ENCODE results near the gene SLC25A12.

Gene SLC25A12

GRCh38 chr2:171745806-171746205, 148.2 kb downstream of the SLC25A12 start:
- H3K4me3 ChIP-seq (ENCODE audit: low read length) = no peak overlapping the region
- TF ChIP-seq CTCF (conservative IDR thresholded peaks at IDR 0.05; ENCODE audit: low read length) = no peak
- DNase-seq (ENCODE audit: low read depth) = no peak

DNA sequence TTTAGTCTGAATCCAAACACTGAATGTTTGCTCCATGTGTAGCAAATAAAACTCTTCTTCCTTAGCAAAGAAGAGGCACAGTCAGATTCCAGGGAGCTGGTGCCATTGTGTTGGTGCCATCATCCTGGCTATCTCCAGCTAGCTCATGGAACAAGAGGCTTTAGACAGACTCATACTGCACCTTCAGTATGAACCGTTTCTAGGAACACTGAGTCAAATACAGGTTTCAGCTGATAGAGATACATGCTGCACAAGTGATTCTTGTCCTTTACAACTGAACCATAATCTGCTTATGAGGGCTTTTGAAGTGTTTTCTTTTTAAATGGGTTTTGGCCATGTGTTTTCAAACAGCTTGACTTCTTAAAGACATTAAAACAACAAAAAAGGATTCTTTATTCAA, 148.9 kb downstream of the SLC25A12 start:
- no peak overlapping the region for H3K4me3 ChIP-seq (ENCODE audit: low read length)
- no peak for TF ChIP-seq CTCF (conservative IDR thresholded peaks at IDR 0.05; ENCODE audit: low read length)
- DNase-seq (ENCODE audit: low read depth) = no peak

GRCh38 chr2:171742760-171743159, 151.3 kb downstream of the SLC25A12 start:
- TF ChIP-seq CTCF (conservative IDR thresholded peaks at IDR 0.05; ENCODE audit: low read length) = no peak

DNA sequence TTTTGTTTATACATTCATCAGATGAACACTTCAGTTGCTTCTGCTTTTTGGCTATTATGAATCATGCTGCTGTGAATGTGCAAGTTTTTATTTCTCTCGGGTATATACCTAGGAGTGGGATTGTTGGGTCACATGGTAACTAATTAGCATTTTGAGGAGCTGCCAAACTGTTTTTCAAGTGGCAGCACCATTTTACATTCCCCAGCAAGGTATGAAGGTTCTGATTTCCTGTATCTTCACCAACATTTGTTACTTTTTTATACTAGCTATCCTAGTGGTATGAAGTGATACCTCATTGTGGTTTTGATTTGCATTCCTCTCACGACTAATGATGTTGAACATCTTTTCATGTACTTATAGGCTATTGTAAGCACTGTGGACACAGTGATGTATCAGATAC, 152.9 kb downstream of the SLC25A12 start:
- no peak overlapping the region for H3K4me3 ChIP-seq (ENCODE audit: low read length)
- DNase-seq (ENCODE audit: low read depth) = peak; percentile 52
- no peak for TF ChIP-seq CTCF (conservative IDR thresholded peaks at IDR 0.05; ENCODE audit: low read length)

More at GRCh38 chr2:171742760-171743159, 151.3 kb downstream of the SLC25A12 start:
- no peak for DNase-seq (ENCODE audit: low read depth)
- no peak overlapping the region for H3K4me3 ChIP-seq (ENCODE audit: low read length)

DNA sequence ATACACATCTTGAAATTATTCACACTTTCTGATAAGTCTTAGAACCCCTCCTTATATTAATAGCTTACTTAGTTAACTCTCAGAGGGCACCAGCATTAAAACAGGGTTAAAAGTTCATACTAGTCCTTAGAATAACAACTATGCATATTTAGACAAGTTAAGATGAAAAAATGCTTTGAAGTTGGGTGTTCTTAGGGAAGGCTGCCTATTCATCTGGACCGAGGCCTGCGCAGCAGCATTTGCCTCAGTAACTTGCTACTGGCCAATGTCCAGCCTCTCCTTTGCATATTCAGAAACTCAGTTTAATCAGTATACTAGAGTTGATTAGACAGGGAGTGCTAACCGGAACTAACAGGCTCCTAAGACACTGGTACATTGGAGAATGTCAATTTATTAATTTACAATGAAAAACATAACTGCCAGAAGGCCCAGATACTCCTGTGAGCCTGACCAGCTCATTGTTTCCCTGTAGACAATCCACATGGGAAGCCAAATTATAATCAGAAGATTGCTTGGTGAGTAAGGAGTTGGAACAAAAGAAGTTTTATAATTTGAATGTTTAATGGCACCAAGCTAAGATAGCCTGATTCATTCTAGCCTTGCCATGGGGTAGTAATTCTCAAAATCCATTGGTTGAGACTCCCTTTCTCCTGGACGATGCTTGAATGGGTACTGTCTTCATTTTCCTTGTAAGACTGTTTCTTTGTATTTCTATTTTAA, 157.9 kb downstream of the SLC25A12 start:
- TF ChIP-seq CTCF (conservative IDR thresholded peaks at IDR 0.05; ENCODE audit: low read length) = no peak
- H3K4me3 ChIP-seq (ENCODE audit: low read length) = no peak overlapping the region
- DNase-seq (ENCODE audit: low read depth) = no peak

All from AG10803 (cell line).